22Rv1 (cell line): Measurements from ENCODE around the gene ZNF862.

Source experiments
- H3K27ac ChIP-seq: fragments of 450-650 bp; 2 replicates; pipeline ENCODE4 v1.5.1; 2017
- ZFX ChIP-seq: fragments of 450-650 bp; IDR thresholded peaks from 2 replicates; pipeline ENCODE4 v1.6.1; 2017; ENCODE audit warnings: antibody characterized with exemption, borderline replicate concordance
- TF ChIP-seq, protein P1 (sequence below): fragments of 450-650 bp; IDR thresholded peaks from 2 replicates; pipeline ENCODE4 v1.5.1; 2017; ENCODE audit warnings: mild to moderate bottlenecking

ZNF862 gene

DNA sequence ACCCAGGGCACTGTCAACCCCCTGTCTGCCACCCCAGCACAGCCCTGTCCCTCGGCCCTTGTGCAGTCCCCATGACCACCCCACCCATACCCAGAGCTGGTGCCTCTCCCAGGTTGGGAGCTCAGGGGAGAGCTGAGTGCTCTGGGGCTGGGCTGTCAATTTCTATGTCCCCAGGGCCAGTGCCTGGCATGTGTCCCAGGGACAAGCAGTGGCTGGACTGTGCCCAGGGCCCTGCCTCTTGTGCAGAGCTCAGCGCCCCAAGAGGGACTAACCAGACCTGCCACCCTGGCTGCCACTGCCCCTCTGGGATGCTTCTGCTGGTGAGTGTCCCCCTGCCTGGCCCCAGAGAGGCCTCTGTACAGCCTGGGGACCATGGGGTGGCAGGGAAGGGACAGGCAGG lies 29.0 kb upstream of the ZNF862 start:
- no peak overlapping the region for H3K27ac ChIP-seq
- TF ChIP-seq, protein P1, sequence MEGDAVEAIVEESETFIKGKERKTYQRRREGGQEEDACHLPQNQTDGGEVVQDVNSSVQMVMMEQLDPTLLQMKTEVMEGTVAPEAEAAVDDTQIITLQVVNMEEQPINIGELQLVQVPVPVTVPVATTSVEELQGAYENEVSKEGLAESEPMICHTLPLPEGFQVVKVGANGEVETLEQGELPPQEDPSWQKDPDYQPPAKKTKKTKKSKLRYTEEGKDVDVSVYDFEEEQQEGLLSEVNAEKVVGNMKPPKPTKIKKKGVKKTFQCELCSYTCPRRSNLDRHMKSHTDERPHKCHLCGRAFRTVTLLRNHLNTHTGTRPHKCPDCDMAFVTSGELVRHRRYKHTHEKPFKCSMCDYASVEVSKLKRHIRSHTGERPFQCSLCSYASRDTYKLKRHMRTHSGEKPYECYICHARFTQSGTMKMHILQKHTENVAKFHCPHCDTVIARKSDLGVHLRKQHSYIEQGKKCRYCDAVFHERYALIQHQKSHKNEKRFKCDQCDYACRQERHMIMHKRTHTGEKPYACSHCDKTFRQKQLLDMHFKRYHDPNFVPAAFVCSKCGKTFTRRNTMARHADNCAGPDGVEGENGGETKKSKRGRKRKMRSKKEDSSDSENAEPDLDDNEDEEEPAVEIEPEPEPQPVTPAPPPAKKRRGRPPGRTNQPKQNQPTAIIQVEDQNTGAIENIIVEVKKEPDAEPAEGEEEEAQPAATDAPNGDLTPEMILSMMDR: no peak
- no peak for TF ChIP-seq ZFX

DNA sequence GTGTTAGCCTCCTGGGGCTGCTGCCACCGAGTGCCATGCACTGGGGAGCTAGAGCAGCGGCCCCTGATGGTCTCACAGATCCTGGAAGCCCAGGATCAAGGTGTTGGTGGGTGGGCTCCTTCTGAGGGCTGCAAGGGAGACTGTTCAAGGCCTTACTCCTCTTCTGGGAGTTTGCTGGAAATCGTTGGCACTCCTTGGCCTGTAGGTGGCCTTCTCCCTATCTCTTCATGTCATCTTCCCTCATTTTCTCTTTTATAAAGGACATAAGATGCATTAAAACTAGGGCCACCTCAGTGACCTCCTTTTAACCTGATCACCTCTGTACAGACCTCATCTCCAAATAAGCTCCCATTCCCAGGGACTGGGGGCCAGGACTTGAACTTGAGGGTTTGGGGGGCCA lies 27.0 kb upstream of the ZNF862 start:
- H3K27ac ChIP-seq: no peak overlapping the region
- no peak for TF ChIP-seq ZFX
- TF ChIP-seq, protein P1: peak; percentile 53

DNA sequence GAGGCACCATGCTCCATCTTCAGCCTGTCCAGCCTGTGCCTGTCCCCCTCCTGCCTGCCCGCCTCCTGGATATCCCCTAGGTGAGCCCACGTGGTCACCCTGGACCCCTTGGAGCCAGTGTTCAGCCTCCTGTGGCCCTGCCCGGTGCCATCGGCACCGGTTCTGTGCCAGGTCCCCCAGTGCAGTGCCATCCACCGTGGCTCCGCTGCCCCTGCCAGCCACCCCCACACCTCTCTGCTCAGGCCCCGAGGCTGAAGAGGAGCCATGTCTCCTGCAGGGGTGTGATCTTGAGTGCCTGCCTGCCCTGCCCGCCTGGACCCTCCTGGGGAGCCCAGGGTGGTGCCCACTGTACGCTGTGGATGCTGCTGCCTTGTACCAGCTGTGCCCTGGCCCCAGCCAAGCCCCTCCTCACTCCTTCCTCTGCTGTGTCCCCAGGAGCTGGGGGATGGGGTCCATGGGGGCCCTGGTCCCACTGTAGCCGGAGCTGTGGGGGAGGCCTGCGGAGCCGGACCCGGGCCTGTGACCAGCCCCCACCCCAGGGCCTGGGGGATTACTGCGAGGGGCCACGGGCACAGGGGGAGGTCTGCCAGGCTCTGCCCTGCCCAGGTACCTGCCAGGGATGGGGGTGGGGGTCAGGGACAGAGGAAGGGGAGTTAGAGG lies 26.2 kb upstream of the ZNF862 start:
- H3K27ac ChIP-seq: no peak overlapping the region
- TF ChIP-seq, protein P1: no peak
- TF ChIP-seq ZFX: no peak

DNA sequence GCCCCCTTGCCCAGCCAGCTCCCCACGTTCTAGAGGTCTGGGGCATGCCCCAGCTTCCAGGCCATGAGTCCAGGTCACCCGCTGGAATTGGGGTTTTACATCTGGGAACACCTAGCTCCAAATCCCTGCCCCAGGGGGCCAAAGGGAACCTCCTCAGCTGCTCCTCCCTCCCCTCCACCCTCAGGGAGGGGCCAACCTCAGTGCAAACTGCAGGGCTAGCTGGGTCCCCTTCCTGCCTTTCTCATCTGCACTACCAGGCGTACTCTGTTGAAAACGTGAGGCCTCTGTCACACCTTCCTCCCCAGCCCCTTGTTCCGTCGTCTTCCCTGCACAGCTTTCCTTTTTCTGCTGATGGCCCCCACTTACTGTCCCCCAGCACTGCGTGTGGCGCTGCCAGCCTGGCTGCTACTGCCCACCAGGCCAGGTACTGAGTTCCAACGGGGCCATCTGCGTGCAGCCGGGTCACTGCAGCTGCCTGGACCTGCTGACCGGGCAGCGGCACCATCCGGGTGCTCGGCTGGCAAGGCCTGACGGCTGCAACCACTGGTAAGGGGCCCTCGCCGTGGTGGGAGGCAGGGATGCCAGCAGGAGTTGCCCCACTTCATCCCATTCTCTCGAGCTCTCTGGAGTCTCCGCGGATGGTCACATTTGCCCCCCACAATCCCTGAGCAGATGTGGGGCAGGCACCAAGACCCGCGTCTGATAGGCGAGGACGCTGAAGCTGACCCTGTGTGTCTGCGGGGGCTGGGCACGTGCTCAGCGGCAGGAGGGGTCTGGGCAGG lies 24.7 kb upstream of the ZNF862 start:
- H3K27ac ChIP-seq: no peak overlapping the region
- TF ChIP-seq, protein P1: no peak
- TF ChIP-seq ZFX: no peak

DNA sequence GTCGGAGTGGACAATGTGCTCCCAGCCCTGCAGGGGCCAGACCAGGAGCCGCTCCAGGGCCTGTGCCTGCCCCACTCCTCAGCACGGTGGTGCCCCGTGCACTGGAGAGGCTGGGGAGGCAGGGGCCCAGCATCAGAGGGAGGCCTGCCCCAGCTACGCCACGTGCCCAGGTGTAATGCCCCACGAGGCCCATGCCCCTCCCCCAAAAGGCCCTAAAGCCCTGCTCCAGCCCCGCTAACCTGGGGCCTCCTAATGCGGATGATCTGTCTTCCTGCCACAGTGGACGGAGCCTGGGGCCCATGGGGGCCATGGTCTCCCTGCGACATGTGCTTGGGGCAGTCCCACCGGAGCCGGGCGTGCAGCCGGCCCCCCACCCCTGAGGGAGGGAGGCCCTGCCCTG lies 23.7 kb upstream of the ZNF862 start:
- H3K27ac ChIP-seq: no peak overlapping the region
- no peak for TF ChIP-seq ZFX

DNA sequence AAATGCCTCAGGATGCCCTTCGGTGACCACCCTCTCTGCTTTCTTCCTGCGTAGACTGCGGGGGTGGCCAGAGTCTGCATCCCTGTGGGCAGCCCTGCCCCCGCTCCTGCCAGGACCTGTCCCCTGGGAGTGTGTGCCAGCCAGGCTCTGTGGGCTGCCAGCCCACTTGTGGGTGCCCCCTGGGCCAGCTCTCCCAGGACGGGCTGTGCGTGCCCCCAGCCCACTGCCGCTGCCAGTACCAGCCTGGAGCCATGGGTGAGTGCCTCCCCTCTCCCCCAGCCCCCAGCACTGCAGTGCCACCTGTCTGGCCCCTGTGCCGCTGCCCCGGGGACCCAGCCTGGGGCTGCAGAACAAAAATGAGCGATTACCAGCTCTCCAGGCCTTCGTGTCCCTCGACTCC lies 23.1 kb upstream of the ZNF862 start:
- H3K27ac ChIP-seq: no peak overlapping the region
- TF ChIP-seq ZFX: no peak
- TF ChIP-seq, protein P1: no peak

DNA sequence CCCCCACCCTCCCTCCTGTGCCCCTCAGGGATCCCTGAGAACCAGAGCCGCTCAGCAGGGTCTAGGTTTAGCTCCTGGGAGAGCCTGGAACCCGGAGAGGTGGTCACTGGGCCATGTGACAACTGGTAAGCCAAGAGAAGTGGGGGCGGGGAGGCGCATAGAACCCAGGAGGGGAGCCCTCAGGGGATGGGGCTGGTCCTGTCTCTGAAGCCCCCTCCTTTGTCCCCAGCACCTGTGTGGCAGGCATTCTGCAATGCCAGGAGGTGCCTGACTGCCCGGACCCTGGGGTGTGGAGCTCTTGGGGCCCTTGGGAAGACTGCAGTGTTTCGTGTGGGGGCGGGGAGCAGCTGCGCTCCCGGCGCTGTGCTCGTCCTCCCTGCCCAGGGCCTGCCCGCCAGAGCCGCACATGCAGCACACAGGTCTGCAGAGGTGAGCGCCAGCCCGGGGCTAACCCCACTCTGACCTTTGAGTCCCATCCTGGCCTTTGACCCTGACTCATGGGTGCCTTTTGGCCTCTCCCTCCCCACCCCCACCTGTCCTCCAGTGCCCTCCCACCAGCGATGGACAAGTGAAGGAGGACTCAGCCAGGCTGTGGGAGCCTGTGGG lies 22.4 kb upstream of the ZNF862 start:
- TF ChIP-seq, protein P1: no peak
- no peak for TF ChIP-seq ZFX

More for the DNA sequence above, 22.4 kb upstream of the ZNF862 start:
- H3K27ac ChIP-seq: no peak overlapping the region
